Measurements from ENCODE around the gene NHLH1.
A peak's percentile ranks its signal among the peaks of the same experiment; 100 is the strongest.

The NHLH1 gene

DNA sequence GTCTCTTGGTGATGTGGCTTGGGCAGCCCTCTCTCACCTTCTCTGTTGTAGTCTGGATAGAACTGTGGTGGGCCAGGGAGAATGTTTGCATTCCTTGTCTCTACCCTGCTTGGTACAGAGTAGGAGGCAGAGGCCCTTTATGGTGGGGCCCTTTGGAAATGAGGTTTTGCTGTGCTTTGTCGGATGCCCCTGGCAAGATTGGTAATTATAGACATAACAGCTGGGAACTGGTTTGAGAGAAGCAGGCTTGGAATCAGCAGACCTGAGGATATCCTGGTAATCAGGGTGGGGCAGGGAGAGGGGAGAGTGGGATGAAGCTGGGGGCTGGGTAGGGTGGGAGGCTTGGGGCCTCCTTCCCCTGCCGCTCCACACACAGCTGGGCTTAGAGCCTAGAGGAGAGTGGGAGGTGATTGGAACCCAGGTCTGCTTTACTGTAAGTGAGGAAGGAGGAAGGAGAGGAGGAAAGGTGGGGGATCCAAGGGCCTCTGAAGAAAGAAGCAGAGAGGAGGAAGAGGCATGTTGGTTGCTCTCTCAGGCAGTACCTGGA, 38.5 kb downstream of the NHLH1 start:
- H3K4me2 ChIP-seq (ENCODE audit: low read length), result no peak overlapping the region
- no peak overlapping the region for H2BK120ac ChIP-seq (ENCODE audit: low read depth, low read length)
- H3K4ac ChIP-seq (ENCODE audit: low read depth, low read length), result no peak overlapping the region
- no peak for DNase-seq
- H3K27ac ChIP-seq (ENCODE audit: low read depth, low read length), result no peak overlapping the region
- no peak overlapping the region for H3K9ac ChIP-seq (ENCODE audit: low read length)
- no CpG with 5 or more reads among the region's 2 CpGs for WGBS (ENCODE audit: extremely low coverage, insufficient coverage, low lambda C conversion rate)
- H3K79me2 ChIP-seq (ENCODE audit: control insufficient read depth, insufficient read depth, low read length), result peaks cover 93% of the 10 kb centered on the region
- H4K5ac ChIP-seq (ENCODE audit: low read length), result no peak overlapping the region
- H2BK15ac ChIP-seq (replicated peaks; ENCODE audit: low read depth), result no peak overlapping the region
- no peak overlapping the region for H2AK5ac ChIP-seq (ENCODE audit: low read length)
- peak overlapping the region; percentile 1 for H3K56ac ChIP-seq (ENCODE audit: low read length)
- H2BK5ac ChIP-seq (ENCODE audit: low read length), result no peak overlapping the region
- H3K23ac ChIP-seq (ENCODE audit: low read length), result no peak overlapping the region
- no peak overlapping the region for H3K4me3 ChIP-seq (ENCODE audit: low read length)
- H3K79me1 ChIP-seq (ENCODE audit: low read length), result peaks cover 64% of the 10 kb centered on the region
- no peaks in the 10 kb centered on the region for H3K27me3 ChIP-seq (ENCODE audit: insufficient read depth, low read length, poor library complexity)
- no peak overlapping the region for H3K18ac ChIP-seq (ENCODE audit: low read length)
- no peak overlapping the region for H4K8ac ChIP-seq (ENCODE audit: low read depth, low read length)
- no peaks in the 10 kb centered on the region for H3K36me3 ChIP-seq (ENCODE audit: control insufficient read depth, insufficient read depth, low read length)
- peaks cover 48% of the 10 kb centered on the region for H3K4me1 ChIP-seq (ENCODE audit: control insufficient read depth, low read depth, low read length)

GRCh38 chr1:160406131-160406968, 39.5 kb downstream of the NHLH1 start:
- WGBS (ENCODE audit: extremely low coverage, insufficient coverage, low lambda C conversion rate), result no CpG with 5 or more reads among the region's 15 CpGs
- no peak overlapping the region for H3K18ac ChIP-seq (ENCODE audit: low read length)
- peak overlapping the region; percentile 22 for H3K9ac ChIP-seq (ENCODE audit: low read length)
- H2BK15ac ChIP-seq (replicated peaks; ENCODE audit: low read depth), result no peak overlapping the region
- peak; percentile 50 for DNase-seq
- H4K5ac ChIP-seq (ENCODE audit: low read length), result no peak overlapping the region
- H3K27ac ChIP-seq (ENCODE audit: low read depth, low read length), result no peak overlapping the region
- H3K56ac ChIP-seq (ENCODE audit: low read length), result no peak overlapping the region
- H3K4me2 ChIP-seq (ENCODE audit: low read length), result no peak overlapping the region
- H3K27me3 ChIP-seq (ENCODE audit: insufficient read depth, low read length, poor library complexity), result no peaks in the 10 kb centered on the region
- H2BK120ac ChIP-seq (ENCODE audit: low read depth, low read length), result no peak overlapping the region
- no peak overlapping the region for H3K4me3 ChIP-seq (ENCODE audit: low read length)
- H4K8ac ChIP-seq (ENCODE audit: low read depth, low read length), result no peak overlapping the region
- no peak overlapping the region for H2BK5ac ChIP-seq (ENCODE audit: low read length)
- peaks cover 67% of the 10 kb centered on the region for H3K79me1 ChIP-seq (ENCODE audit: low read length)
- H3K4ac ChIP-seq (ENCODE audit: low read depth, low read length), result no peak overlapping the region
- H3K23ac ChIP-seq (ENCODE audit: low read length), result no peak overlapping the region
- H2AK5ac ChIP-seq (ENCODE audit: low read length), result no peak overlapping the region
- no peaks in the 10 kb centered on the region for H3K36me3 ChIP-seq (ENCODE audit: control insufficient read depth, insufficient read depth, low read length)
- peaks cover 51% of the 10 kb centered on the region for H3K4me1 ChIP-seq (ENCODE audit: control insufficient read depth, low read depth, low read length)
- peaks cover 95% of the 10 kb centered on the region for H3K79me2 ChIP-seq (ENCODE audit: control insufficient read depth, insufficient read depth, low read length)

GRCh38 chr1:160407839-160408801, 41.2 kb downstream of the NHLH1 start:
- Histone ChIP-seq H2AK5ac (ENCODE audit: low read length) (peak overlapping the region; percentile 48), H3K4ac (ENCODE audit: low read depth, low read length) (peak overlapping the region; percentile 50), H4K8ac (ENCODE audit: low read depth, low read length) (no peak overlapping the region), H3K79me2 (ENCODE audit: control insufficient read depth, insufficient read depth, low read length) (peaks cover 94% of the 10 kb centered on the region), H3K9ac (ENCODE audit: low read length) (peak overlapping the region; percentile 34), H4K5ac (ENCODE audit: low read length) (no peak overlapping the region), H3K18ac (ENCODE audit: low read length) (peak overlapping the region; percentile 15), H3K4me2 (ENCODE audit: low read length) (no peak overlapping the region), H3K23ac (ENCODE audit: low read length) (no peak overlapping the region), H3K4me3 (ENCODE audit: low read length) (no peak overlapping the region), H3K36me3 (ENCODE audit: control insufficient read depth, insufficient read depth, low read length) (peaks cover 1% of the 10 kb centered on the region), H3K27me3 (ENCODE audit: insufficient read depth, low read length, poor library complexity) (no peaks in the 10 kb centered on the region), H3K4me1 (ENCODE audit: control insufficient read depth, low read depth, low read length) (peaks cover 40% of the 10 kb centered on the region), H2BK120ac (ENCODE audit: low read depth, low read length) (no peak overlapping the region), H2BK15ac (replicated peaks; ENCODE audit: low read depth) (no peak overlapping the region), H3K79me1 (ENCODE audit: low read length) (peaks cover 69% of the 10 kb centered on the region), H2BK5ac (ENCODE audit: low read length) (peak overlapping the region; percentile 58), H3K56ac (ENCODE audit: low read length) (peak overlapping the region; percentile 67), H3K27ac (ENCODE audit: low read depth, low read length) (peak overlapping the region; percentile 4)
- WGBS (ENCODE audit: extremely low coverage, insufficient coverage, low lambda C conversion rate), result no CpG with 5 or more reads among the region's 12 CpGs
- DNase-seq, result peak; percentile 94

DNA sequence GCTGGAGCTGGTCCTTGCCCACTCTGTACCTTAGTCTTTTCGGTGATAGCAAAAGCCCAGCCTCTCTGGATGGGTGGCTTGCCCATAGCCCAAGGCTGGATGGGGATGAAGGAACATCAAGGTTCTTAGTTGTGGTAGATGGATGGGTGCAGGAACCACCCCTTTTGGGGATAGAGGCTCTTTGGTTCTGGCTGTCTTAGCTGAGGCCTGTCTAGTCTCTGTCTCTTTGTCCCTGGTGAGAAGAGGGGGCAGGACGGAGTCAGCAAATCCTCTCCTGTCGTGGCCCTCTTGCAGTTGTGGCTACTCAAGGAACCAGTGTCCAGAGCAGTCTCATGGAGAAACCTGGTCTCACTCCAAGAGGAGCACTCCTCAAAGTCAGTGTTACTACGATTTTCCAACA, 42.0 kb downstream of the NHLH1 start:
- Histone ChIP-seq H3K23ac (ENCODE audit: low read length) (no peak overlapping the region), H4K5ac (ENCODE audit: low read length) (no peak overlapping the region), H2BK5ac (ENCODE audit: low read length) (no peak overlapping the region), H2BK120ac (ENCODE audit: low read depth, low read length) (no peak overlapping the region), H3K79me1 (ENCODE audit: low read length) (peaks cover 65% of the 10 kb centered on the region), H3K27me3 (ENCODE audit: insufficient read depth, low read length, poor library complexity) (no peaks in the 10 kb centered on the region), H3K18ac (ENCODE audit: low read length) (no peak overlapping the region), H3K4ac (ENCODE audit: low read depth, low read length) (peak overlapping the region; percentile 50), H3K79me2 (ENCODE audit: control insufficient read depth, insufficient read depth, low read length) (peaks cover 87% of the 10 kb centered on the region), H2AK5ac (ENCODE audit: low read length) (peak overlapping the region; percentile 48), H3K4me1 (ENCODE audit: control insufficient read depth, low read depth, low read length) (peaks cover 34% of the 10 kb centered on the region), H3K9ac (ENCODE audit: low read length) (no peak overlapping the region), H3K36me3 (ENCODE audit: control insufficient read depth, insufficient read depth, low read length) (peaks cover 1% of the 10 kb centered on the region), H4K8ac (ENCODE audit: low read depth, low read length) (no peak overlapping the region), H3K27ac (ENCODE audit: low read depth, low read length) (no peak overlapping the region), H2BK15ac (replicated peaks; ENCODE audit: low read depth) (no peak overlapping the region), H3K56ac (ENCODE audit: low read length) (peak overlapping the region; percentile 54), H3K4me2 (ENCODE audit: low read length) (no peak overlapping the region), H3K4me3 (ENCODE audit: low read length) (no peak overlapping the region)
- no CpG with 5 or more reads among the region's 4 CpGs for WGBS (ENCODE audit: extremely low coverage, insufficient coverage, low lambda C conversion rate)
- no peak for DNase-seq

DNA sequence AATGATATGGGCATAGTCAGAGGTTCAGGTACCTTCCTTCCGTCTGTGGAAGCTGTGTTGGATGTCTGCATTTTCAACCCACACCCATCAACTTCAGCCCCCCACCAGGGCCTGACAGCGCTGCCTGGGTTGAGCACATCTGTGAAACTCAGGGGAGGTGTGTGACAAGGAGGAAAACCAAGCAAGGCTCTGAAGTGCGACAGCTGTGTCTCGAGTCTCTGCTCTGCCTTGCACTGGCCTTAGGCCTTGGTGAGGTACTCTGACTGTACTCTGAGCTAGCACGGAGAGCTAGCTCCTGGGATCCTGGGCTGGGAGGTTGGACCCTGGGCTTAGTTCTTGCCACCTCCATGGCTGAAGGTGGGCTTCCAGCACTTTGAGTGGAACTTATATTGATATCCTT, 42.6 kb downstream of the NHLH1 start:
- H3K4me3 ChIP-seq (ENCODE audit: low read length), result no peak overlapping the region
- peak overlapping the region; percentile 65 for H3K56ac ChIP-seq (ENCODE audit: low read length)
- H2BK120ac ChIP-seq (ENCODE audit: low read depth, low read length), result no peak overlapping the region
- whole genome bisulfite sequencing (ENCODE audit: extremely low coverage, insufficient coverage, low lambda C conversion rate), result no CpG with 5 or more reads among the region's 5 CpGs
- H3K27ac ChIP-seq (ENCODE audit: low read depth, low read length), result no peak overlapping the region
- H2AK5ac ChIP-seq (ENCODE audit: low read length), result no peak overlapping the region
- H3K4ac ChIP-seq (ENCODE audit: low read depth, low read length), result no peak overlapping the region
- H4K5ac ChIP-seq (ENCODE audit: low read length), result no peak overlapping the region
- no peak for DNase-seq
- H2BK5ac ChIP-seq (ENCODE audit: low read length), result no peak overlapping the region
- H3K36me3 ChIP-seq (ENCODE audit: control insufficient read depth, insufficient read depth, low read length), result peaks cover 1% of the 10 kb centered on the region
- no peaks in the 10 kb centered on the region for H3K27me3 ChIP-seq (ENCODE audit: insufficient read depth, low read length, poor library complexity)
- no peak overlapping the region for H2BK15ac ChIP-seq (replicated peaks; ENCODE audit: low read depth)
- peaks cover 84% of the 10 kb centered on the region for H3K79me2 ChIP-seq (ENCODE audit: control insufficient read depth, insufficient read depth, low read length)
- H4K8ac ChIP-seq (ENCODE audit: low read depth, low read length), result no peak overlapping the region
- H3K79me1 ChIP-seq (ENCODE audit: low read length), result peaks cover 61% of the 10 kb centered on the region
- no peak overlapping the region for H3K23ac ChIP-seq (ENCODE audit: low read length)
- no peak overlapping the region for H3K18ac ChIP-seq (ENCODE audit: low read length)
- H3K4me2 ChIP-seq (ENCODE audit: low read length), result no peak overlapping the region
- peaks cover 34% of the 10 kb centered on the region for H3K4me1 ChIP-seq (ENCODE audit: control insufficient read depth, low read depth, low read length)
- peak overlapping the region; percentile 26 for H3K9ac ChIP-seq (ENCODE audit: low read length)

Data from mesendoderm (in vitro differentiated cells).